NOMO-1 treated with dmso at 0.1 percent for 144 hours (cell line): ENCODE data around the gene HOXB5.

Experiments
- DNase-seq: peaks from one replicate; lab custom pipeline; 2025; ENCODE audit not compliant: unreplicated experiment; lab: John Stamatoyannopoulos, UW

Gene HOXB5

DNA sequence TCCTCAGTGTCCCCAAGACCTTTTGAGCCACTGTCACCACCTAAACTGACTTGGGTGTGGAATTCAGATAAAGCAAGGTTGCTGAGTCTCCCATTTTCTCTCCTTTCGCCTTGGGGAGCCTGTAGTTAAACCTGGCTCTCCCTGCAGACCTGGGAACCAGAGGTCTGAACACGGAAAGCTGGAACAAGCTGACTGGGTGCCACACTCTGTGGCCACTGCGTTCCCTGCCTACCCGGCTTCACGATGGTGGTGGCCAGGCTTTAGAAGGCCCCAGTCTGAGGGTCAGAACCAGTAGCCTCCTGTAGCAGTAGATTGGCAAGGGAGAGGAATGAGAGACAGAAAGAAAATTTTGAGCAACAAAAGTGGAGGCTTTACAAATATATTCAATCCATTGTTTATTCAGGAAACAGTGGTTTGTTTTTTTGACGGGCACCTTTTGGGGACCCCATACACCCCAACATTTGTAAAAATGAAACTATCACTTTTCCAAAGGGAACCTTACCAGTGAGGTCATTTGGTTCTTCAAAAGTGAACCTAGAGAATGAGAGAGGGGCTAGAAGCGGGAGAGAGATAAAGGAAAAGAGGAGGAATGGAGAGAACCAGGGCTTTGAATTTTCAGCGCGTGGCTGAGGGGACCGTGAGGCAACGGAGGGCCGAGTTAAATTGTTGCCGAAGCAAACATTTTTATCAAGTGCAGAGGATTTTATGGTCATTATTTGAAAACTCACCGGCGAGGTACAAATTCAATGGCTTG is 23.3 kb upstream of the HOXB5 start:
- DNase-seq: no peak

DNA sequence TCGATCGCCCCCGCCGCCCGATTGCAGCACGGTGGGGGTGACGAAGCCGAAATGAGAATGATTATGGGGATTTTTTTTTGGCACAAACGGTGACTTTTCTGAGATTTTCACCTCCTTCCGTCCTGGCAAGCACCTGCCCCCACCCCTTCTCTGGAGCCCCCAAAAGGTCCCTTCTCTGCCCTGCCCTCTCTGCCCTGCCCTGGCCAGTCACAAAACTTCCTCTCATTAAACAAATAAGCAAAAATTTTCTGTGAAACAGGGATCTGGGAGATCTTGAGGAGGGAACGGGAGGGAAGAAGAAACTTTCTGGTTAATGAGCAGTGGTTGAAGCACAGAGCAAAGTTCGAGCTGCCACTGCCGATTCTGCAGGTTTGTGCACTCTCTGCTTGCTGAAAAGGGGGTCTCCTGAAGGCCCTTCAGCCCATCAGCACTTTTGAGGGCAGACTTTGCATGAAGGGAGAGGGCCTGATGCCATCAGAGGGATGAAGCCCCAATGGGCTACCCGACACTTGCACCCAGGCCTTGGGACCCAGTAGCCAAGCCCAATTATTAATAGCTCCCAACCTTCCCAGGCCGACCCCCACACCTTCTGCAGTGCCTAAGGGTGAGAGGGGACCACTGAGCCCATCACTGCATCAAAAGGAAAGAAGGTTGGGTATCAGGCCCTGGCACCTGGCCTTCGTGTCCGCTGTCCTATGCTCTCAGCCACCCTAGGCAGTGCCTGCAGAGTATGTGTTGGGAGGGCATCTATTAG is 22.6 kb upstream of the HOXB5 start:
- no peak for DNase-seq

DNA sequence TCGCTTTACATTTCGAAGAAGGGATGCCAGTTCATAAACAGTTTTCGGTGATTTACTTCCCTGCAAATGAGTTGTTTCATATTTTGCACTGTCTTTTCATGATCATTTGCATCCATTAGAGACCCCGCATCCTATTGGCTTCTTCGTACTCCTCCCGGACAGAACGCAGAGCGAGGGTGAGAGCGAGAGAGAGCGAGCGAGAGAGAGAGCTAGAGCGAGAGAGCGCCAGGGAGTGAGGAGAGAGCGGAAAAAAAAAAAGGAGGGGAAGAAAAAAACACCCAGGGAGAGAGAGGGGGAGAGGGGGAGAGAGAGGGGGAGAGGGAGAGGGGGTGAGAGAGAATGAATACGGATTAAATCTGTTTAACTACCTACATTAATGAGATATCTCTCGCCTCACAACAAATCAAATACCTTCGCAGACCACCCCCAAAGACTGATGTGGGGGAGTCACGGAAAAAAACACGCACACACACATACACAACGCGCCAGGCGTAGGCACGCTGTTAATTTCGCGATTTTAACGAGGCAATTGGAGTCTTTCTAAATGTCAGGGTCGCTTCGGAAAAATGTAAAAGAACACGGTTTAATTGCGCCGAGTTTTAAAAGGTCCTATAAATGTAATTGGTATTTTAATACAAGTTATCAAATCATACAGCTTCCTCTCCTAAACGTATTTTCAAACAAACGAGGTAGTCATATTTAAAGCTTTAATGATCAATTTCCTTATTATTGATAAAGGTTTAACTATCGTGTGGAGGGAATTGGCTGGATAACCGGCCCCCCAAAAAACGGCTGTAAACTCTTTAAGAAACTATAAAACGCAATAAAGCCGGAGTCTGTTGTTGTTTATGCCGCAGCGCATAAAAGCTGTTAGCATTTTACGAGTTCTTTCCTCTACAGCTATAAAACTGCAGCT is 21.7 kb upstream of the HOXB5 start, which contains the start of gene HOXB8:
Gene HOXB8, minus strand, starts transcription at position 246 of the 916 bp plus-strand sequence. CDS start 588 bp downstream, outside the sequence.
- no peak for DNase-seq

GRCh38 chr17:48613862-48614694 is 20.5 kb upstream of the HOXB5 start:
- DNase-seq: no peak

GRCh38 chr17:48612854-48613691 is 19.5 kb upstream of the HOXB5 start:
- no peak for DNase-seq

DNA sequence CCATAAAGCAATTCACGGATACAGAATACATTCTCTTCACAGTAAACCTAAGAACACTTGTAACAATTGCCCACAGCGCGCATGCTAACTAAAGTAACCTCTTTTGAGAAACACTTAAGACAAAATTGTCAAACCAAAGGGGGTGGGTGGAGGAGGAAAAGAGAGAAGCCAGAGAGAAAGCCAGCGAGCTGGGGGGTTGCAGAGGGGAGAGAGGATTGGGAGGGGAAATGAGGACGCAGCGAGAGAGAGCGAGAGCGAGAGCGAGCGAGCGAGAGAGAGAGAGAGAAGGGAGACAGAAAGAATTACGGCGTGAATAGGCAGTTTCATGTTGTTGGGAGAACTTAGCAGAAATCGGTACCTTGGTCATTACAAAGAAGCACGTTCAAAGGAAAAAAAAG is 18.9 kb upstream of the HOXB5 start:
- no peak for DNase-seq

DNA sequence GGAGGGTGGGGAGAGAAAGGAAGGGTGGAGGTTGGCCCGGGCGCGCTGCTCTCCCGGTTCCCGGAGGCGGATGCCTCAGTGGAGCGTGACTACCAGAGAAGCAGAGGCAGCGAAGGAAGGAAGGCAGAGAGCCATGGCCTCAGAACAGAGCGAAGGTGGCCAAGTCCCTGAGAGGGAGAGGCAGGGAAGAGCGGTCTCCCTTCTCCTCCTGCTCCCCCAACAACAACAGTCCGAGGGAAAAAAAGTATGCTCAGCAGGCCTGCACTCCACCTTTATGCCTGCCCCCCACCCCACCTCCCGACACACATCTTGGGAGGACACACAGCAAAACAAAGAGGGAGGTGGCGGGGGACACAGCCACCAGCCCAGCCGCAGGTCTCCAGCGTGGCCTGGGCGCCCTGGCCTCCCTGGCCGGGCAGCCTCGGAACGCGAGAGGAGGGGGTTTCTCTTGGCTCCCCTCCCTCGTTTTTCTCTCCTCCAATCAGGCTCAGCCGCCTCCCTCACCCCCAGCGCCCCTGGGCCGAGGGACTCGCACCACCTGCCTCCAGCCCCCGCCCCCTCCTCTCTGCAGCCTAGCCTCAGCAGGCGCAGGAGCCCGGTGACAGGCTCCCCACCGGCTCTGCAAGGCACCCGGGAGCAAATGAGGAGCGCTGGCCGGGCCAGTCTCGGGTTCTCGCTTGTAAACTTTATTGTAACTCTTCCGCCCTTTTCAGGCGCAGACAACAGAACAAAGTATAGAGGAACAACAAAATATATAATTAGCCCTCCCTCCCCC is 18.3 kb upstream of the HOXB5 start:
- no peak for DNase-seq

DNA sequence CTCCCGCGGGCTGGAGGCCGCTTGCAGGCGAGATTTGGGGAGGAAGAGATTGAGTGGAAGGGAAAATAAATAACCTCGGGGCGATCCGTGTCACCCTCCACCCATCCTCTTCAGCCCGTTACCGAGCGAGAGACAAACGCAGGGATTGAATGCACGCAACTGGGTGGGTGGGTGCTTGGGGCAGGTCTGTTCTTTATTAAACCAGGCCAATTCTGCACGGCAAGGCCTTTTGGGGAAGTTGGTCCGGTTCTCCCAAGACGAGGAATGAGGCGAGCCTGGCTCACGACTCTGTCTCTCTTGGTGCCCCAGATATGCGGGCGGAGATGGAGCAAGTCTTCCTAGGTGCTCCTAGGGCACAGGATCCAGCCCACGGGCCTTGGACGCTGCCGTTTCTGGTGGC is 17.6 kb upstream of the HOXB5 start:
- DNase-seq: no peak

DNA sequence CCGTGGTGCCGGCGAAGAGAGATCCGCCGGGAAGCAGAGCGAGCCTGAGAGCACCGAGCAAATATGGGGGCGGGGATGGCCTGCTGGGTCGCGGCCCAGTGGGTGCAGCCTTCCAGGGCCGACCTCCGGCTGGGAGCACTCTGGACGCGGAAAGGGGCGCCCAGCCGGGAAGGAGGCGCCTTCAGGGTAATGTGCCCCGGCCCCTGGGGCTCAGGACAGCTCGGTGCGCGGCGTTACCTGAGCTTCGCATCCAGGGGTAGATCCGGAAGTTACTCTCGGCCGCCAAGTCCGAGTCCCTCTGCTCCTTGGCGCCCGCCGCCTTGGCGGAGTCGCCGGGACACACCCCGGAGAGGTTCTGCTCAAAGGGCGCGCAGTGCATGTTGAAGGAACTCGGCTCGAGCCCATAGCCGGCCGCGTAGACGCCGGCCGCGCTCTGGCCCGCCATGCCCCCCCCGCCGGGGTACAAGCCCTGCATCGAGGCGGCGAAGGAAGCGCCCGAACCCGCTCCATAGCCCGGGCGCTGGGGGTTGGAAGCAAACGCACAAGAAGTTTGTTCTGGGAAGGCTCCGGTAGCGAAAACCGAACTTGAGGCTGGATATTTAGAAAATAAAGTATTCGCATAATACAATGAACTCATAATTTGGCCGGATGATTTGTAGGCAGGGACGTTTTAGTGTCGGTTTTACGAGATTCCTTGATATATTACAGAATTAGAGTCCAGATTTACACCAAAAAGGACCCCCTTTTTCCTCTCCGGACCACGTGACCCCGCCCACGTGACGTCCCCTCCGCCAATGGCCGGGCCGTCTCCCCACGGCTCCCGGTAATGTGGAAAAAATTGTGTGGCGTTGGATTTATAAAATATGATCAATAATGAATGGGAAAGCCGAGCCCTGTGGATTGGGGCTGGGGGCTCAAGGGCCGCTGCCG is 17.0 kb upstream of the HOXB5 start, which contains the start of gene HOXB7:
Gene HOXB7, minus strand, starts transcription at position 736 of the 930 bp plus-strand sequence. Its CDS starts 99 bp downstream, at position 637.
- no peak for DNase-seq

DNA sequence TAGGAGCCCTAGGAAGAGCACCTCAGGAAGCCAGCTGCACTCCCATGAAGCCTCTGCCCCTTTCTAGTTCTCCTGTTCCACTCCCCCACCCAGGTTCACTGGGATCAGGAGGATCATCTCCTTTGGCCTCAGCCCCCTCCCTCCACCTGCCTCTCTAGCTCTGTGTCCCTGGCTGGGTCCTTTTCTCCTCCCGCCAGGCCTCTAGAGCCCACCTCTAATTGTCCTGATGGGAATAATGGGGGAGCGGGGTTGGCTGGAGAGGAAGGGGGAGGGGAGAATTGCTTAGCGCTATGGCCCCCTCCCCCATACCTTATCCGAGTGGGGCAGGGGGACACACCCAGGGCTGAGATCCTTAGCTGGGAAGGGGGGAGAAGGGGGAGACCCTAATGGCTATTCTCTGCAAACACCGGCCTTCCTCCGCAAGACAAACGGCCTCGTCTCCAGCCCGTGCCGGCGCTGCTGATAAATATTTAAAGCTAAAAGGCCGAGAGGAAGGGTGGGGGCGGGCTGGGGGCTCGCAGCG is 16.2 kb upstream of the HOXB5 start:
- no peak for DNase-seq

DNA sequence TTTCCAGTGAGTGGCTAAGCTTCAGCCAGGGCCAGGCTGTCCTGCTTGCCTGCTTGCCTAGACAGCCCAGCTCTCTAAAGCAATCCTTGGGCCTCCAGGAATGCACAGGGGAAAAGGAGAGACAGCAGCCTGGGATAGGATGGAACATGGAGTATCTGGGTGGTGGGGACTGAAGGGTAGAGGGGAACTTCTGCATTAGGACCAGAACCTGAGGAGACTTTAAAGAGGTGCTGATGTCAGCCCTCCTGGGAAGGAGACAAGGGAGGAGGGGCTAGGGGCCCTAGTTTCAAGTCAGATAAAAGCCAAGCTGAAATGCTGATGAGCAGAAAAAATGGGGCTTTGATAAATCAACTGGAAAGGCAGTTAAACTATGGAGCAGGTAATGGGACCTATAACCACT is 15.5 kb upstream of the HOXB5 start:
- no peak for DNase-seq

DNA sequence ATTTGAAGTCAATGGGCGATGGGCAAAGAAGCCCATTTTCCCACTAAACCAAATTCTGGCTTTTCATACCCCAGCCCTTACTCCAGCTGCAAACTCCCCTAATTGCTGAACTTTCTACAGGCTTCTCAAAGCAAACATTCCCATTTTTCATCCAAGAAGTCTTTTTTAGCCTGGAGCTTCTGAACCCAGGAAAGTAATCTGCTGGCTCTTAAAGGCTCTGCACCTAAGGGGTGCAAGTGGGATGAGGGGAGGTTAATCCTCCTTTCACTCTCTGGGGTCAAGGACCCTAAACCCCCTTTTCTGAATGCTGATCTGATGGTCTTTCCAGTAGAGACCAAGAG is 14.9 kb upstream of the HOXB5 start:
- DNase-seq: no peak

DNA sequence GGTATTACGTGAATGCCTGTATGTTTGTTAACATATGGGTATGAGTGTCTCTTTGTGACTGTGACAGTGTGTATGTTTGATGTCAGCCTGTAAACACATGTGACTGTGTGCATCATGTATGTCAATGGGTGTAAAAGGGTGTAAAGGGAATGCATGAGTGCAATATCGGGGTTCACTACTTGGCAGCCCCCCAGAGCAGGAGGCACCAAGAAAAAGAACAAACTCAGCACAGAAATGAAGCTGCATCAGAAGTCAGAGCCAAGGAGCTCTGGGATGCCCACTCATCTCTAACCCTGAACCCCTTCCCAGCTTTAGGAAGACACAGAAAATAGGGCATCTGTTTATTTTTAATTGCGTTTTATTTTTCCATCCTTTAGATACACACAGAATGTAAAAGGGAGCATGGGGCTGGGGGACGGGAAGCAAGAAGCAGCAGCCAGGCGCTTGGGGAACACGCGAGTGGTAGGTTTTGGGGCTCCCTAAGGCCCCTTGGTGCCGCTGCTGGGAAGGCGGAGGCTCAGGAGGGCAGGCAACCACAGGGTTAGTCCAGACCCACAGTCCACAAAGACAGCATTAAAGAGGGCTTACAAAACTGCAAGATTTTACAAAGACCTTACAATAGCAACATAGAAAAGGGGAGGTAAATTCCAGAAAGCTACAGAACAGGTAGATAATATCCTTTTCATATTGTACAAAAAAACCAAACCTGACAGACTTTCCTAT is 13.5 kb upstream of the HOXB5 start:
- no peak for DNase-seq

DNA sequence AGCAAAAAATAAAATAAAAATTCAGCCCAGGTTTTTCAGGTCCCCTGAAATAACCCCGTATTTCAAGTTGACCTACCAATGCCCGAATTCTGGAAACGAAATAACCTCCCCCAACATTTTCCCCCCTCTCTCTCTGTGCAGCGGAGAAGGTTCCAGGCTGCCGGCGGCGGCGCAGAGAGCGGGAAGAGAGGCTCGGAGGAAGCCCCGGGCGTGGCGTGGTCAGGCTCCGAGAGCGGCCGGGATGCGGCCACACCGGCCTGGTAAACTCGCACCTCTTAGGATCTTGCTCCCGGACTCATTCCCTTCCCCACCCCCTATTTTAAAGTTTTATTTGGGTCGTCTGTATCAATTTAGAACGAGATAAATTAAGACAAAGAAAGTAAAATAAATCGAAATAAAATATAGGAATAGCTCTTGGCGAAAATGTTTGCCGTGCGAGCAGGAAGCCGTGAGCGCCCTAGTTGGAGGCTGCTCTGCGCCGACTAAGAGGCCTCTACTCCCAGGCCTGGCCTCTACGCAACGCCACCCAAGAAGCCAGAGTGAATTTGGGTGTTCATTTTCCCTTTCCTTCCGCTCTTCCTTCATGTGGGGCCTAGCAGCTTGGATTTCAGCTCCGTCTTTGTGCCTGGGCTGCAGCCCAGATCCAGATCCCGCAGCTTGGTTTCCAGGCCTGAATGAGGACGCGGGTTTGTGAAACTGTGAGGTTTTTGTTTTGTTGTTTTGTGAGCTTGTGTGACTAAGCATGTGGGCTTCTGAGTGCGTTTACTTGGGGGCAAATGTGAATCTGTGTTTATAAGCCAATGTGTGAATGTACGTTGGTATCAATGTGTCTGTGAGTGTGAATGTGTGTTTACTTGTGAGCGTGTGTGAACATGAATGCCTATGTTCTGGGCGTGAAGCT is 12.7 kb upstream of the HOXB5 start:
- DNase-seq: no peak

DNA sequence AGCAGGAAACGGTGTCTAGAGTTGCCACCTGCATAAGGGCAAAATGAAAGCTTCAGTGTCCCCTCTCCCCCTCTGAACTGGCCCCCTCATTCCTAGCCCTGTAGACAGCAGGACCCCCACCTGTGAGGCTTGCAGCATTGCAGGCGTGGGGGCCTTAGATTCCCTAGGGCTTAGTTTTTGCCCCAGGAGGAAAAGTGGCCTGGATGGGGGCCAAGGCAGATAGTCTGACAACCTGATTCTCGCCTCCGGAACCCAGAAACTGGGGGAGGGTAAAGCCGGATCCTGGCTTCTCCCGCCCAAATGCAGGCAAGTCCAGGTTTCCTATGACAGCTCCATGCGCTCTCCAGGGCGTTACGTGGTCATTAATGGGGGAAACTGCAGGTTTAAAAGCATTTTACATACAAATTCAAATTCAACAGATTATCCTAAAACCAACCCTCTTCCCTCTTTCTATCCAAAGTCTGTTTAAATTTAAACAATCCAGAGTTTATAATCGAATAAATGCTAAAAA is 11.9 kb upstream of the HOXB5 start:
- no peak for DNase-seq
